HCT116 (cell line): Measurements from ENCODE around the gene GMDS.

ENCODE experiments used
- EZH2 ChIP-seq: fragments of 200-600 bp; sonication (generic); IDR thresholded peaks from 2 replicates; pipeline ENCODE4 v1.6.1; 2017; ENCODE audit warnings: antibody characterized with exemption, mixed run types
- EZH2phosphoT487 ChIP-seq: fragments of 200-600 bp; IDR thresholded peaks from 2 replicates; pipeline ENCODE4 v1.6.1; 2018; ENCODE audit warnings: antibody characterized with exemption, borderline replicate concordance
- JUND ChIP-seq: IDR thresholded peaks from 2 replicates; pipeline ENCODE4 v1.6.1; 2012
- POLR2A ChIP-seq: IDR thresholded peaks from 2 replicates; pipeline ENCODE4 v1.7.0; 2011; ENCODE audit warnings: borderline replicate concordance; ENCODE audit not compliant: insufficient read depth, insufficient read length; ENCODE audit errors: extremely low read depth
- POLR2AphosphoS5 ChIP-seq: IDR thresholded peaks from 2 replicates; pipeline ENCODE4 v1.6.1; 2011; ENCODE audit warnings: mild to moderate bottlenecking, low read depth, low read length, moderate library complexity
- RAD21 ChIP-seq: IDR thresholded peaks from 2 replicates; pipeline ENCODE4 v1.6.1; 2012; ENCODE audit warnings: low read depth, mild to moderate bottlenecking
- SP1 ChIP-seq: IDR thresholded peaks from 2 replicates; pipeline ENCODE4 v1.6.1; 2012; ENCODE audit warnings: low read depth
- TCF7L2 ChIP-seq: IDR thresholded peaks from 2 replicates; pipeline ENCODE4 v1.7.0; 2011; ENCODE audit warnings: borderline replicate concordance, inconsistent platforms; ENCODE audit not compliant: insufficient read depth, insufficient read length; ENCODE audit errors: extremely low read depth
- YY1 ChIP-seq: IDR thresholded peaks from 2 replicates; pipeline ENCODE4 v1.6.1; 2011; ENCODE audit warnings: low read length, low read depth, moderate library complexity, mild to moderate bottlenecking; ENCODE audit not compliant: insufficient replicate concordance; ENCODE audit errors: extremely low read depth
- ZFX ChIP-seq: fragments of 450-650 bp; IDR thresholded peaks from 2 replicates; pipeline ENCODE4 v1.6.1; 2017
- TF ChIP-seq, protein P1 (sequence below): IDR thresholded peaks from 2 replicates; pipeline ENCODE4 v1.6.1; 2012; ENCODE audit warnings: low read depth
- TF ChIP-seq, protein P2 (sequence below), 3 experiments: fragments of 200-600 bp in 1 of 3; sonication (generic) in 1 of 3; IDR thresholded peaks in 2 of 3; conservative IDR thresholded peaks in 1 of 3; 2 replicates each; pipeline ENCODE4 v1.5.1; 2012 to 2017; ENCODE audit warnings: low read depth in 2 of 3, low read length in 2 of 3, antibody characterized with exemption in 1 of 3, borderline replicate concordance in 1 of 3, control low read depth in 1 of 3, mild to moderate bottlenecking in 1 of 3, mixed read lengths in 1 of 3, mixed run types in 1 of 3, moderate library complexity in 1 of 3; ENCODE audit not compliant: insufficient read depth in 1 of 3

DNA sequence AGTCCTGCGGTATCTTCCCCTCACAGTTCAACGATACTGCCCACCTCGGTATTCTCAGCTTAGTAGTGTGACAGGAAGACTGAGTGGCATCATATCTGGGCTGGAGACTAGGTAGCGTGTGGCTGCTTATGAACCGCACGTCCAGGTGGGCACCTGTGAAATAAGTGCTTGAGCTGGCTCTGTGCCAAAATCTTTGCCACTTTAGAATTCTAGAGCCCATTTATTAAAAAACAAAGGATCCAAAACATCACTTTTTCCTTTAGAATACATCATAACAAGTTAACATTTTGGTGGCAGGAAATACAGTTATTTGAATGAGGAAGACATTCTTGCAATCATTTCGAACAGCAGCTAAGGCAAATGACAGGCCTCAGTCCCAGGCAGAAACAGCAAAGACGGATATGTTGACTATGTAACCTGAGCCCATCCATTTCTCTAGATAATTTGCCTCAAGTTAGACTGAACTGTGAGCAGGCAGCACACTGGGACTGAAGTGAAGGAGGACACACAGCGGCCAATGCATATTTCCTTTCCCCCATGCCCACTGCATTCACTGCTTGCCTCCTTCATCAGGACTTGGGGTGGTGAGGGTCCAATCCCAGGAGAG is 136.6 kb downstream of the GMDS start:
- TF ChIP-seq, protein P1, sequence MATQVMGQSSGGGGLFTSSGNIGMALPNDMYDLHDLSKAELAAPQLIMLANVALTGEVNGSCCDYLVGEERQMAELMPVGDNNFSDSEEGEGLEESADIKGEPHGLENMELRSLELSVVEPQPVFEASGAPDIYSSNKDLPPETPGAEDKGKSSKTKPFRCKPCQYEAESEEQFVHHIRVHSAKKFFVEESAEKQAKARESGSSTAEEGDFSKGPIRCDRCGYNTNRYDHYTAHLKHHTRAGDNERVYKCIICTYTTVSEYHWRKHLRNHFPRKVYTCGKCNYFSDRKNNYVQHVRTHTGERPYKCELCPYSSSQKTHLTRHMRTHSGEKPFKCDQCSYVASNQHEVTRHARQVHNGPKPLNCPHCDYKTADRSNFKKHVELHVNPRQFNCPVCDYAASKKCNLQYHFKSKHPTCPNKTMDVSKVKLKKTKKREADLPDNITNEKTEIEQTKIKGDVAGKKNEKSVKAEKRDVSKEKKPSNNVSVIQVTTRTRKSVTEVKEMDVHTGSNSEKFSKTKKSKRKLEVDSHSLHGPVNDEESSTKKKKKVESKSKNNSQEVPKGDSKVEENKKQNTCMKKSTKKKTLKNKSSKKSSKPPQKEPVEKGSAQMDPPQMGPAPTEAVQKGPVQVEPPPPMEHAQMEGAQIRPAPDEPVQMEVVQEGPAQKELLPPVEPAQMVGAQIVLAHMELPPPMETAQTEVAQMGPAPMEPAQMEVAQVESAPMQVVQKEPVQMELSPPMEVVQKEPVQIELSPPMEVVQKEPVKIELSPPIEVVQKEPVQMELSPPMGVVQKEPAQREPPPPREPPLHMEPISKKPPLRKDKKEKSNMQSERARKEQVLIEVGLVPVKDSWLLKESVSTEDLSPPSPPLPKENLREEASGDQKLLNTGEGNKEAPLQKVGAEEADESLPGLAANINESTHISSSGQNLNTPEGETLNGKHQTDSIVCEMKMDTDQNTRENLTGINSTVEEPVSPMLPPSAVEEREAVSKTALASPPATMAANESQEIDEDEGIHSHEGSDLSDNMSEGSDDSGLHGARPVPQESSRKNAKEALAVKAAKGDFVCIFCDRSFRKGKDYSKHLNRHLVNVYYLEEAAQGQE: no peak
- TF ChIP-seq, protein P2, sequence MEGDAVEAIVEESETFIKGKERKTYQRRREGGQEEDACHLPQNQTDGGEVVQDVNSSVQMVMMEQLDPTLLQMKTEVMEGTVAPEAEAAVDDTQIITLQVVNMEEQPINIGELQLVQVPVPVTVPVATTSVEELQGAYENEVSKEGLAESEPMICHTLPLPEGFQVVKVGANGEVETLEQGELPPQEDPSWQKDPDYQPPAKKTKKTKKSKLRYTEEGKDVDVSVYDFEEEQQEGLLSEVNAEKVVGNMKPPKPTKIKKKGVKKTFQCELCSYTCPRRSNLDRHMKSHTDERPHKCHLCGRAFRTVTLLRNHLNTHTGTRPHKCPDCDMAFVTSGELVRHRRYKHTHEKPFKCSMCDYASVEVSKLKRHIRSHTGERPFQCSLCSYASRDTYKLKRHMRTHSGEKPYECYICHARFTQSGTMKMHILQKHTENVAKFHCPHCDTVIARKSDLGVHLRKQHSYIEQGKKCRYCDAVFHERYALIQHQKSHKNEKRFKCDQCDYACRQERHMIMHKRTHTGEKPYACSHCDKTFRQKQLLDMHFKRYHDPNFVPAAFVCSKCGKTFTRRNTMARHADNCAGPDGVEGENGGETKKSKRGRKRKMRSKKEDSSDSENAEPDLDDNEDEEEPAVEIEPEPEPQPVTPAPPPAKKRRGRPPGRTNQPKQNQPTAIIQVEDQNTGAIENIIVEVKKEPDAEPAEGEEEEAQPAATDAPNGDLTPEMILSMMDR (IDR thresholded peaks at IDR 0.05 in 2 of 3, conservative IDR thresholded peaks at IDR 0.05 in 1 of 3; ENCODE audit: borderline replicate concordance in 1 of 3, insufficient read depth in 1 of 3, low read depth in 2 of 3, low read length in 2 of 3): no peak
- TF ChIP-seq YY1 (no peak), JUND (no peak), POLR2AphosphoS5 (no peak), RAD21 (no peak), SP1 (no peak), EZH2phosphoT487 (no peak), ZFX (no peak), EZH2 (no peak), POLR2A (no peak), TCF7L2 (no peak)
